Ishikawa (cell line): ENCODE data around the gene PRPF18.

Source experiments
- CEBPB ChIP-seq: IDR thresholded peaks from 2 replicates; pipeline ENCODE4 v1.6.1; 2012
- CREB1 ChIP-seq: IDR thresholded peaks from 2 replicates; pipeline ENCODE4 v1.6.1; 2012; ENCODE audit warnings: low read depth
- EGR1 ChIP-seq: IDR thresholded peaks from 2 replicates; pipeline ENCODE4 v1.6.1; 2012
- EP300 ChIP-seq: IDR thresholded peaks from 2 replicates; pipeline ENCODE4 v1.6.1; 2012; ENCODE audit warnings: borderline replicate concordance
- FOXM1 ChIP-seq: IDR thresholded peaks from 2 replicates; pipeline ENCODE4 v1.6.1; 2012; ENCODE audit warnings: low read depth, borderline replicate concordance
- NFIC ChIP-seq: IDR thresholded peaks from 2 replicates; pipeline ENCODE4 v1.6.1; 2012
- RAD21 ChIP-seq: IDR thresholded peaks from 2 replicates; pipeline ENCODE4 v1.6.1; 2012; ENCODE audit warnings: low read depth
- TAF1 ChIP-seq: IDR thresholded peaks from 2 replicates; pipeline ENCODE4 v1.6.1; 2012; ENCODE audit warnings: low read depth, mild to moderate bottlenecking
- TCF12 ChIP-seq: IDR thresholded peaks from 2 replicates; pipeline ENCODE4 v1.6.1; 2012; ENCODE audit warnings: low read depth
- TEAD4 ChIP-seq: IDR thresholded peaks from 2 replicates; pipeline ENCODE4 v1.6.1; 2012
- YY1 ChIP-seq: IDR thresholded peaks from 2 replicates; pipeline ENCODE4 v1.6.1; 2012; ENCODE audit warnings: low read depth
- ZBTB7A ChIP-seq: IDR thresholded peaks from 2 replicates; pipeline ENCODE4 v1.6.1; 2012; ENCODE audit warnings: low read depth
- TF ChIP-seq, protein P1 (sequence below): IDR thresholded peaks from 2 replicates; pipeline ENCODE4 v1.6.1; 2012; ENCODE audit warnings: low read depth, mild to moderate bottlenecking
- TF ChIP-seq, protein P2 (sequence below): IDR thresholded peaks from 2 replicates; pipeline ENCODE4 v1.6.1; 2012
- TF ChIP-seq, protein P3 (sequence below): IDR thresholded peaks from 2 replicates; pipeline ENCODE4 v1.6.1; 2012

Gene PRPF18

DNA sequence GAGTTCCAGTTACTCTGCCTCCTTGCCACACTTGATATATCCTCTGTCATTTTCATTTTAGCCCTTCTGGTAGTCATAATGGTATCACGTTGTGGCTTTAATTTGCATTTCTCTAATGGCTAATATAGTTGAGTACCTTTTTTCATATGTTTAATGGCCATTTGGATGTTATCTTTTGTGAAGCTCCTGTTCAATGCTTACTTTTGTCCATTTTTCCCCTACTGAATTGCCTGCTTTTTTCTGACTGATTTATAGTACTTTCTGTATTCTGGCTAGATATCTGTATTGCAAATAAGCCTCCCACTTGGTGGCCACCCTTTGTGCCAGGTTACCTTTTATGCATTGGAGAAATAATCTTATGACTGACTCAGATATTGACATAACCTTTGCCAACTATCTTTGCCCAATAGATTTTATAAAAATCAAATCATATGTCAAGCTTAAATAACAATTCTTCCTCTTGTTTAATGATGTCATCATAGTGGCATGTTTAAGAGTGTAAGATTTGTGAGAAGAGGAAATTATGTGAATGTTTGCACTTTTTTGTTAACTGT is 50.6 kb downstream of the PRPF18 start:
- TF ChIP-seq FOXM1 (no peak), TCF12 (no peak), TEAD4 (no peak), CEBPB (no peak), RAD21 (no peak), TAF1 (no peak), YY1 (no peak), CREB1 (no peak), NFIC (no peak), EP300 (no peak)
- TF ChIP-seq, protein P1, sequence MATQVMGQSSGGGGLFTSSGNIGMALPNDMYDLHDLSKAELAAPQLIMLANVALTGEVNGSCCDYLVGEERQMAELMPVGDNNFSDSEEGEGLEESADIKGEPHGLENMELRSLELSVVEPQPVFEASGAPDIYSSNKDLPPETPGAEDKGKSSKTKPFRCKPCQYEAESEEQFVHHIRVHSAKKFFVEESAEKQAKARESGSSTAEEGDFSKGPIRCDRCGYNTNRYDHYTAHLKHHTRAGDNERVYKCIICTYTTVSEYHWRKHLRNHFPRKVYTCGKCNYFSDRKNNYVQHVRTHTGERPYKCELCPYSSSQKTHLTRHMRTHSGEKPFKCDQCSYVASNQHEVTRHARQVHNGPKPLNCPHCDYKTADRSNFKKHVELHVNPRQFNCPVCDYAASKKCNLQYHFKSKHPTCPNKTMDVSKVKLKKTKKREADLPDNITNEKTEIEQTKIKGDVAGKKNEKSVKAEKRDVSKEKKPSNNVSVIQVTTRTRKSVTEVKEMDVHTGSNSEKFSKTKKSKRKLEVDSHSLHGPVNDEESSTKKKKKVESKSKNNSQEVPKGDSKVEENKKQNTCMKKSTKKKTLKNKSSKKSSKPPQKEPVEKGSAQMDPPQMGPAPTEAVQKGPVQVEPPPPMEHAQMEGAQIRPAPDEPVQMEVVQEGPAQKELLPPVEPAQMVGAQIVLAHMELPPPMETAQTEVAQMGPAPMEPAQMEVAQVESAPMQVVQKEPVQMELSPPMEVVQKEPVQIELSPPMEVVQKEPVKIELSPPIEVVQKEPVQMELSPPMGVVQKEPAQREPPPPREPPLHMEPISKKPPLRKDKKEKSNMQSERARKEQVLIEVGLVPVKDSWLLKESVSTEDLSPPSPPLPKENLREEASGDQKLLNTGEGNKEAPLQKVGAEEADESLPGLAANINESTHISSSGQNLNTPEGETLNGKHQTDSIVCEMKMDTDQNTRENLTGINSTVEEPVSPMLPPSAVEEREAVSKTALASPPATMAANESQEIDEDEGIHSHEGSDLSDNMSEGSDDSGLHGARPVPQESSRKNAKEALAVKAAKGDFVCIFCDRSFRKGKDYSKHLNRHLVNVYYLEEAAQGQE: no peak
- TF ChIP-seq, protein P2, sequence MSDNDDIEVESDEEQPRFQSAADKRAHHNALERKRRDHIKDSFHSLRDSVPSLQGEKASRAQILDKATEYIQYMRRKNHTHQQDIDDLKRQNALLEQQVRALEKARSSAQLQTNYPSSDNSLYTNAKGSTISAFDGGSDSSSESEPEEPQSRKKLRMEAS: no peak
- TF ChIP-seq, protein P3, sequence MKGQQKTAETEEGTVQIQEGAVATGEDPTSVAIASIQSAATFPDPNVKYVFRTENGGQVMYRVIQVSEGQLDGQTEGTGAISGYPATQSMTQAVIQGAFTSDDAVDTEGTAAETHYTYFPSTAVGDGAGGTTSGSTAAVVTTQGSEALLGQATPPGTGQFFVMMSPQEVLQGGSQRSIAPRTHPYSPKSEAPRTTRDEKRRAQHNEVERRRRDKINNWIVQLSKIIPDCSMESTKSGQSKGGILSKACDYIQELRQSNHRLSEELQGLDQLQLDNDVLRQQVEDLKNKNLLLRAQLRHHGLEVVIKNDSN: no peak

DNA sequence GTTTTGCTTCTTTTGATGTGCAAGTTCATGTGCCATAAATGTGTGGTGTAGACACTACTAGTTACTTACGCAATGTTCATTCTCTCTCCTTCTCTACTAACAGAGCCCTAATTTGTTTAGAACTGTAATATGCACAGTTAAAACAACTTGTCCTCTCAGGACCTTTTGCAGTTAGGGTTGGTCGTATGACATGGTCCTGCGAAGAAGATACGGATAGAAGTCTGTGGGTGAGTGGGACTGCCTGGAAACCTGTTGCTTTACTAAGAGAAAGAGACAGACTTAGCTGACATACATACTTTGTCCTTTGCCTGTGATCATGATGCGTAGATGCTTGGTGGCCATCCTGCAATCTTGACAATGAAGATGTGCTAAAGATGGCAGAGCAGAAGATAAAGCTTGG is 51.1 kb downstream of the PRPF18 start:
- no peak for TF ChIP-seq CREB1
- no peak for TF ChIP-seq EP300
- TF ChIP-seq, protein P3: no peak
- no peak for TF ChIP-seq FOXM1
- TF ChIP-seq EGR1: no peak
- TF ChIP-seq TAF1: no peak
- no peak for TF ChIP-seq CEBPB
- no peak for TF ChIP-seq ZBTB7A
- no peak for TF ChIP-seq TEAD4
- TF ChIP-seq YY1: no peak
- TF ChIP-seq, protein P1: no peak
- TF ChIP-seq NFIC: no peak
- TF ChIP-seq, protein P2: no peak
- TF ChIP-seq TCF12: no peak
- TF ChIP-seq RAD21: no peak

DNA sequence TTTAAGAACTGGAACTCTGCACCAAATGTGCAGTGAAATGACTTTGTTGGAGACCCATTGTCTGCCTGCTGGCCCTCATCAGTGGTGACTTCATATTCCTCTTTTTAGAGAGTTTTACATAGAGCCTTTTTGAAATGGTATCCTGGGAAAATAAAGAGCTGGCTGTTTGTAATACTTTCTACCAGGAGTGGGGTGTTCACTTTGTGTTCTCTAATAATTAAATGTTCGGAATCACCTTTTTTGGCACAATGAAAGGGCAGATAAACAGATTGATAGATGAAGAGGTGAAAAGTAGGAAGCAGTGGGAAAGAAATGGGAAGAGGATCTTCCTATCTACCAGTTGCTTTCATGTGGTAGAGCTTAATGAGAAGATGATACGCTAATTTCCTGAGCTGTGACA is 55.5 kb downstream of the PRPF18 start:
- TF ChIP-seq CEBPB (no peak), EGR1 (no peak), CREB1 (no peak), FOXM1 (no peak), RAD21 (no peak), TCF12 (no peak), ZBTB7A (no peak), YY1 (no peak), TAF1 (no peak), EP300 (no peak), NFIC (no peak), TEAD4 (no peak)
- TF ChIP-seq, protein P2: no peak
- TF ChIP-seq, protein P1: no peak
- TF ChIP-seq, protein P3: no peak

DNA sequence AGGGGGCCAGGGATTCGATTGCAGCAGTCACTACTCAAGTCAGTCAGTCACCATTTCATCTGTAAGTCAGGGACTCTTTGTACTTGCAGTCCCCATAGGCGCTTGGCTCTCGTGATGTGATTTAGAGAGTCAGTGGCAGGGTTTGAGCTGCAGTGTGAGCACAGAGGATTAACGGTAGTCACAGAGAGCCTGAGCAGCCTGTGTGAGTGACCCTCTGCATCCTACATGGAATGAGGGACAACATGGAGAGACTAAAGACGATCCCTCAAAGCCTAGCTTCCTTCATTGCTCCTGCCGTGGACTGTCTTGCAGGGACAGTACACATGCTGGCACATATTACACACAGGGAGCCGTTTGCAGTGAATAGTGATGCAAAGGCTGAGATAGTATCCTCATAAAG is 56.3 kb downstream of the PRPF18 start:
- TF ChIP-seq YY1: no peak
- TF ChIP-seq, protein P2: no peak
- TF ChIP-seq EGR1: no peak
- TF ChIP-seq, protein P3: no peak
- TF ChIP-seq CEBPB: no peak
- TF ChIP-seq FOXM1: no peak
- no peak for TF ChIP-seq EP300
- TF ChIP-seq TEAD4: no peak
- no peak for TF ChIP-seq NFIC
- TF ChIP-seq, protein P1: no peak
- no peak for TF ChIP-seq ZBTB7A
- no peak for TF ChIP-seq CREB1
- TF ChIP-seq RAD21: no peak
- no peak for TF ChIP-seq TAF1
